ENCODE measurements around the gene IGHMBP2.

GRCh38 chr11:68948496-68948895, 44.8 kb downstream of the IGHMBP2 start:
- no peak for TF ChIP-seq EZH2 (IDR thresholded peaks at IDR 0.05; ENCODE audit: insufficient read depth, poor library complexity, severe bottlenecking)
- no peak for TF ChIP-seq EZH2phosphoT487 (IDR thresholded peaks at IDR 0.05; ENCODE audit: insufficient read depth, low read depth)

Data from GM23248 (cell line).